GM23248 (cell line): ENCODE measurements around the gene TRPM5.

Source experiments
- EZH2 ChIP-seq: fragments of 200-600 bp; sonication (generic); IDR thresholded peaks from 2 replicates; pipeline ENCODE4 v1.6.1; 2018; ENCODE audit warnings: antibody characterized with exemption, mild to moderate bottlenecking; ENCODE audit not compliant: insufficient read depth, poor library complexity, severe bottlenecking
- EZH2phosphoT487 ChIP-seq: fragments of 200-600 bp; sonication (generic); IDR thresholded peaks from 2 replicates; pipeline ENCODE4 v1.6.1; 2018; ENCODE audit warnings: antibody characterized with exemption, moderate library complexity, mild to moderate bottlenecking, low read depth; ENCODE audit not compliant: insufficient read depth

- no peak for TF ChIP-seq EZH2
- TF ChIP-seq EZH2phosphoT487, result no peak
These were observed 15.7 kb upstream of the TRPM5 start for GRCh38 chr11:2459796-2460531.
